HG02678 (cell line): ENCODE data around the gene AK2.
"Not testable (repeated sequence)": the region's sequence is repeated elsewhere in the genome, so short reads cannot be mapped to it uniquely, and the experiment has no call there.

Experiments used
- ATAC-seq: cut with Tn5 transposase; IDR thresholded peaks from one replicate; pipeline ENCODE4 v1.9.1; 2021; ENCODE audit warnings: mild to moderate bottlenecking, moderate library complexity; ENCODE audit not compliant: unreplicated experiment

AK2 gene

GRCh38 chr1:33002006-33002405 is 34.7 kb downstream of the AK2 start:
- no peak for ATAC-seq

DNA sequence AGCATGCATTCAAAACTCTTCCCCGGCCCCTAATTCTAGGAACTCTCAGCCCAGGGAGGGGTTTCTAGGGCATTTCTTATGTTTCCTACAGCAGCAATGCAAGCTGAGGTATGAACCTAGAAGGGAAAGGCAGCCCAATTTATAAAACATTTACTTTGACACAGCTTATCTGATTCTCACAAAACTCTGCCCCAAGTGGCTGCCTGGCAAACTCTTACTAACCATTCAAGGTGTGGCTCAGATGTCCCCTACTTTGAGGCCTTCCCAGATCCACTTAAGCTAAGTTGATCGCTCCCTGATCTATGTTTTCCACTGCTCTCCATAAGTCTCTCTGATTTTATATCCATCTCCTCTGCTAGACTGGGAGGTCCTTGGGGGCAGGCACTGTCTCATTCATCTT is 35.4 kb downstream of the AK2 start:
- no peak for ATAC-seq

DNA sequence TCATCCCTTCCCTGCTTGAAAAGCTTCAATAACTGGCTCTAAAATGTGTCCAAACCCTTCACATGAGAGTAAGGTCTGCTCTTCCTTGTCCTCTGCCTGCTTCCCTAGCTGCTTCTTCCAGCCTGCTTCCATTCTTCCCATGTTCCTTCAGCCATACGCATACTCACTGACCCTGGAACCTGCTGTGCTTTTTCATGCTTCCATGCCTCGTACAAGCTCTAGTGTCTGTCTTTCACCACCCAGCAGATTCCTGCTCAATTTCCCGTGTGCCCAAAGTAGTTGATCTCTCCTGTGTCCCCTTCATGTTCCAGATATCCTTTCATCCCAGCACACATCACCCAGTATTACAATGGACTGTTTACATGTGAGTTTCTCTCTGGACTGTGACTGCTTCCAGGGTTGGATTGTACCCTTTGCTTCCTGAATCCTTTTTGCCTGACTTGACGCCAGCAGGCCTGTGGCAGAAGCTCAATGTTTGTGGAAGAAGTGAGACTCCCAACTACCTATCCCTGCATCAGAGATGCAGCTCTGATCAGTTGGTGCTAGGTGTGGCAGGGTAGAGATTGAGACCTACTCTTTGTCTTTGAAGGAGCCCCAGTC is 36.2 kb downstream of the AK2 start:
- no peak for ATAC-seq

GRCh38 chr1:32998997-32999396 is 37.7 kb downstream of the AK2 start:
- no peak for ATAC-seq

DNA sequence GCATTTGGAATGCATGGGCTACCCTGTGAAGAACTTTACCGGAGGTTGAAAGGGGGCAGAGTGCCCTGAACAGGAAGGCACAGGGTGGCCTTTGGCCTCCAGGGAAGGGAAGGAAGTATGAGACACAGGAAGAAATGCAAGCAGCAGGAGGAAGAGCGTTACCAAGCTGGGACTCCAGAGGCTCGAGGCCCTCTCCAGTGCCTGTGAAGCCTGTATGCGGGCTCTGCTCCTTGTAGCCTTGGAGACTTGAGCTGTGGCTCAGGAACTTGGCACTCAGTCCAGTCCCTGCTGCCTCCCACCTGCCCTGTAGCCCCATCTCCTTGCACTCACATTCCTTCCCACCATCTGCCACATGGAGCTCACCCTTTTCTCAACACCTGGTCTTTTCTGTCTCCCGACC is 38.6 kb downstream of the AK2 start:
- no peak for ATAC-seq

- ATAC-seq = no peak
These were observed 39.2 kb downstream of the AK2 start for GRCh38 chr1:32997381-32997891.

DNA sequence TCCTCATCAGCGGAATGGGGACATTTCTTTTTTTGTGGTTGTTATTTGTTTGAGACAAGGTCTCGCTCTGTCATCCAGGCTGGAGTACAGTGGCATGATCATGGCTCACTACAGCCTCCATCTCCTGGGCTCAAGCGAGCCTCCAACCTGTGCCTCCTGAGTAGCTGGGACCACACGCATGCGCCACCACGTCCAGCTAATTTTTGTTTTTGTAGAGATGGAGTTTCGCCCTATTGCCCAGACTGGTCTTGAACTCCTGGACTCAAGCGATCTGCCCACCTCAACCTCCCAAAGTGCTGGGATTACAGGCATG is 43.4 kb downstream of the AK2 start:
- ATAC-seq = not testable (repeated sequence)

- ATAC-seq = peak; percentile 77
These were observed 44.0 kb downstream of the AK2 start for GRCh38 chr1:32992489-32993323.

- ATAC-seq = no peak
These were observed 44.7 kb downstream of the AK2 start for GRCh38 chr1:32991819-32992488.

DNA sequence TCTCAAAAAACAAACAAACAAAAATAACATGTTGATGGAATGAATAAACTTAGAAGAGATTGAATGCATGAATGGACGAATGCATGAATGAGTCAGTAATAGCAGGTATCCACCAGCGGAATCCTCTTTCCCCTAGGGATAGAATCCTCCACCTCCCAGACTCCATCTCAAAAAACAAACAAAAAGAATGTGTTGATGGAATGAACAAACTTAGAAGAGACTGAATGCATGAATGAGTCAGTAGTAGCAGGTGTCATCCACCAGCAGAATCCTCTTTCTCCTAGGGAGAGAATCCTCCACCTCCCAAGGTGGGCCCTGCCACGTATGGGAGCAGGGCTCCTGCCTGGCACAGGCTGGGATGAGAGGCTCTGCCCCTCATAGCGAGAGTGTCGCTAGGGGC is 45.3 kb downstream of the AK2 start:
- ATAC-seq = no peak

DNA sequence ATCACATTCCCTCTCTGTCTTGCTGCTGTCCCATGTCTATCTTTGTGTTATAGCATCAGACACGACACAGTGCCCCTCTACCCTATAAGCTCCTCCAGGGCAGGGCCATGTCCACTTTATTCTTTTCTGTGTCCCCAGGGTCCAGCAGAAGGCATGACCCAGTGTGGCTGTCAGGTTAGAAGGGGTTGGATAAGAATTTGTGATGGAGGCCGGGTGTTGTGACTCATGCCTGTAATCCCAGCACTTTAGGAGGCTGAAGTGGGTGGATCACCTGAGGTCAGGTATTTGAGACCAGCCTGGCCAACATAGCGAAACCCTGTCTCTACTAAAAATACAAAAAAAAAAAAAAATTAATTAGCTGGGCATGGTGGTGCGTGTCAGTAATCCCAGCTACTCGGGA is 45.8 kb downstream of the AK2 start:
- ATAC-seq = no peak

GRCh38 chr1:32989160-32990050 is 47.3 kb downstream of the AK2 start:
- no peak for ATAC-seq

DNA sequence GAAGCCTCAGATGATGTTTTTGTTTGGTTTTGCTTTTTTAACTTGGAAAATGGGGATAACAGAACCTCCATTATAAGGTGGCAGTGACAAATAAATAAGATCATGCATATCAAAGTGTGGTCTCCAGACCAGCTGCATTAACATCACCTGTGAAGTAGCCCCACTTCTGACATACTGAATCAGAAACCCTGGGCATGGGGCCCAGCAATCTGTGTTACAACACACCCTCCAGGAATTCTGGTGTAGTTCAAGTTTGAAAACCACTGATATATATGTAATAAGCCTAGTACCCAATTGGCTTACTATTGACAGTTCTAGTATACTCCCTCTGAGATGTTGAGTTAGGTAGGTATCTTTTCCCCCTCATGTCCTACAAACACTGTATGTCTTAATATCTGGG is 48.0 kb downstream of the AK2 start:
- no peak for ATAC-seq

DNA sequence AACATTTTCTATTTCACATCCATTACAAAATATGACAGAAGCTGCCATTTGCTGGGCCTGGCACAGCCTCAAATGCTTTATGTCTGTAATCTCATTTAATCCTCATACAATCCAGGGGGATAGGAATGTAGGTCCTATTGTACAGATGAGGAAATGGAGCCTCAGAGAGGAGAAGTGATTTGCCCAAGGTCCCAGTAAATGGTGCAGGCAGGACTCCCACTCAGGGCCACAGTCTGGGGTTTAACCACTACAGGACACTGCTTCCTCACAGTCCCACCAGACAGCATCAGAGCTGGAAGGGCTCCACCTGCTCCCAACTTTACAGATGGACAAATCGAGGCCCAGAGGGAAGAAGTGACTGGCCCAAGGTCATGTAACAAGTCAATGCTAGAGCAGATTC is 51.5 kb downstream of the AK2 start:
- no peak for ATAC-seq

- ATAC-seq = no peak
These were observed 52.1 kb downstream of the AK2 start for GRCh38 chr1:32984455-32985171.

DNA sequence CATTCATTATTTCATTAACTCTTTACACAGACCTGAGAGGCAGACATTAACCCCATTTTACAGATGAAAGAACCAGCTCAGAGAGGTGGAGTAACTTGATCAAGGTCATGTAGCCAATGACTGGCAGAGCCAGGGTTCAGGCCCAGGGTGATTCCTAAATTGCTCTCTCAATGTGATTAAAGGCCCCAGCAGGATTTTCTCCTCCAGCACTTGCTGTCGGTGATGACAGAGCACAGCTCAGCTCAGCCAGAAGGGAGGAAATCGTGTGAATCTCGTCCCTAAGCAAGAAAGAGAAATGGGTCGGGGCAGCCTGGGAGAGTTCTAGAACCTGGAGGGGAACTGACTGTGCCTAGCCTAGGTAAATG is 52.6 kb downstream of the AK2 start:
- no peak for ATAC-seq

DNA sequence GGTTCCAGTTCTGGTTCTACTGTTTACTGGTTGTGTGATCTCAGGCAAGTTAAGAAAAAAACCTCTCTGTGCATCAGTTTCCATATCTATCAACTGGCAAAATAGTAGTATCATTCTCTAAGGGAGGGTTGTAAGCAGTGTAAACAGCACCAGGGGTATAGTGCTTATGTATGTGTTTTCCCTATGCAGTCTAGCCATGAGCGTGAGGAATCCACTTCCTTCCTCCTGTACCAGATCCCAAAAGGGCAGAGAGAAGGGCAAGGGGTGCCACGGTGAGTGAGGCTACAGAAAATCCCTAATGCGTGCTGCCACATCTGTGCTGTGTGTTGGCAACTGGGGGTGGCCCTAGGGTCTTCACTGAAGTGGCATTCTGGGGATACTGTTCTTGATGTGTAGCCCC is 53.7 kb downstream of the AK2 start:
- no peak for ATAC-seq

GRCh38 chr1:32981003-32981901 is 55.4 kb downstream of the AK2 start:
- ATAC-seq = peak; percentile 94

GRCh38 chr1:32980080-32980479 is 56.6 kb downstream of the AK2 start:
- no peak for ATAC-seq
